HG02884 (cell line): ENCODE results near the gene NEU3.

Experiments
- ATAC-seq: cut with Tn5 transposase; IDR thresholded peaks from one replicate; pipeline ENCODE4 v1.9.1; 2021; ENCODE audit warnings: mild to moderate bottlenecking, moderate library complexity; ENCODE audit not compliant: unreplicated experiment

The NEU3 gene

GRCh38 chr11:75059299-75059698, 70.6 kb downstream of the NEU3 start:
- no peak for ATAC-seq

GRCh38 chr11:75063741-75064314, 75.1 kb downstream of the NEU3 start:
- ATAC-seq, result no peak

DNA sequence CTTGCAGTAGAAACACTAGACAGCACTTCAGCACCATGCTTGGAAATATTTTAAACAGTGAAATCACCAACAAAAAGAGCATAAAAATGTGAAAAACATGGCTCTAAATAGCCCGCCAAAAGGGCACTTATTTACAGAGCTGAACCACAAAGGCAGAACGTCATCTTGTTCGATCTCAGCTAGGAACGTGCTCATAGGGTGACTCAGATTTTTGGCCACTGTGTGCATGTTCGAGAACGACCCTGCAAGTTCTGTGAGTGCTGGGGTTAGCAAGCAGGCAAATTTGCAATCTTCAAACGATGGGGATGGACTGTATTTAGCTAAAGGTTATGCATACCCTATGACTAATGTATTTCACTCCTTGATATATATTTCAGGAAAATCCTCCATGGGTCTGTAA, 77.3 kb downstream of the NEU3 start:
- ATAC-seq, result no peak
